Thymus (tissue), 11 donors: ENCODE data around the gene MGST2. TPM values are rescaled to one million over a fixed set of nuclear protein-coding genes. Genes with fewer than 3 reads are reported as not detected.
"Not testable (repeated sequence)": the region's sequence is repeated elsewhere in the genome, so short reads cannot be mapped to it uniquely, and the experiment has no call there.

Source experiments
- DNase-seq, 9 donors: peaks; one replicate each; pipeline ENCODE4 v3.0.0-alpha.2; 2013; ENCODE audit warnings: low spot score in 9 of 9, low read depth in 6 of 9, missing footprints in 1 of 9
- H3K27ac ChIP-seq, 2 donors: one replicate each; pipeline ENCODE4 v1.5.1; 2013; ENCODE audit warnings: control low read depth in 1 of 2, low read depth in 1 of 2, low read length in 1 of 2, mild to moderate bottlenecking in 1 of 2, moderate library complexity in 1 of 2
- H3K27me3 ChIP-seq, 2 donors: one replicate each; pipeline ENCODE4 v1.5.1; 2013; ENCODE audit warnings: low read length in 1 of 2; ENCODE audit not compliant: control insufficient read depth in 2 of 2, insufficient read depth in 1 of 2
- H3K36me3 ChIP-seq, 2 donors: one replicate each; pipeline ENCODE4 v1.5.1; 2013; ENCODE audit warnings: low read length in 1 of 2, mild to moderate bottlenecking in 1 of 2, moderate library complexity in 1 of 2; ENCODE audit not compliant: control insufficient read depth in 2 of 2, insufficient read depth in 2 of 2
- H3K4me1 ChIP-seq, 2 donors: one replicate each; pipeline ENCODE4 v1.5.1; 2013; ENCODE audit warnings: low read length in 2 of 2; ENCODE audit not compliant: control insufficient read depth in 2 of 2, insufficient read depth in 2 of 2
- H3K4me3 ChIP-seq, 2 donors: one replicate each; pipeline ENCODE4 v1.5.1; 2013; ENCODE audit warnings: low read length in 2 of 2, control low read depth in 1 of 2, mild to moderate bottlenecking in 1 of 2
- H3K9me3 ChIP-seq, 2 donors: one replicate each; pipeline ENCODE4 v1.5.1; 2013; ENCODE audit warnings: low read length in 1 of 2, mild to moderate bottlenecking in 1 of 2; ENCODE audit not compliant: control insufficient read depth in 2 of 2, insufficient read depth in 1 of 2
- WGBS: extraction: QIAGEN DNeasy Blood & Tissue Kit; methylation state at CpG from one replicate; pipeline ENCODE4 v1.1.7; 2013; 5-methylcytosine and 5-hydroxymethylcytosine counted together
- polyA plus RNA-seq: library from polyadenylated mRNA; stranded (reverse); fragments of 200-250 nt; gene quantifications from one replicate; pipeline ENCODE4 v1.2.3, GENCODE V29; 2013
- total RNA-seq: library from RNA; stranded (reverse); fragments of 120-200 nt; gene quantifications from one replicate; pipeline ENCODE4 v1.2.4, GENCODE V29; 2013
- donor health status: healthy.

MGST2 gene
- total and polyA plus RNA-seq, 2 donors, result 38.4 to 88.2 TPM

- H3K36me3 ChIP-seq, H3K27ac ChIP-seq, DNase-seq, H3K4me3 ChIP-seq, H3K4me1 ChIP-seq, H3K27me3 ChIP-seq: not testable (repeated sequence)
- 56% methylated on average over 3 of the region's 3 CpGs for WGBS
- H3K9me3 ChIP-seq, result peaks cover 0 to 12% of the 10 kb centered on the region in 2 donors
These were observed 27.3 kb upstream of the MGST2 start for GRCh38 chr4:139638306-139638705.

- no peak overlapping the region for H3K27ac ChIP-seq
- H3K4me1 ChIP-seq, result no peaks in the 10 kb centered on the region
- H3K4me3 ChIP-seq, result no peak overlapping the region
- H3K27me3 ChIP-seq, result no peaks in the 10 kb centered on the region
- no peak for DNase-seq
- WGBS, result 97% methylated on average over 5 of the region's 5 CpGs
- no peaks in the 10 kb centered on the region for H3K36me3 ChIP-seq
- H3K9me3 ChIP-seq, result peaks cover 0 to 12% of the 10 kb centered on the region in 2 donors
These were observed 26.0 kb upstream of the MGST2 start for GRCh38 chr4:139639654-139640053.

DNA sequence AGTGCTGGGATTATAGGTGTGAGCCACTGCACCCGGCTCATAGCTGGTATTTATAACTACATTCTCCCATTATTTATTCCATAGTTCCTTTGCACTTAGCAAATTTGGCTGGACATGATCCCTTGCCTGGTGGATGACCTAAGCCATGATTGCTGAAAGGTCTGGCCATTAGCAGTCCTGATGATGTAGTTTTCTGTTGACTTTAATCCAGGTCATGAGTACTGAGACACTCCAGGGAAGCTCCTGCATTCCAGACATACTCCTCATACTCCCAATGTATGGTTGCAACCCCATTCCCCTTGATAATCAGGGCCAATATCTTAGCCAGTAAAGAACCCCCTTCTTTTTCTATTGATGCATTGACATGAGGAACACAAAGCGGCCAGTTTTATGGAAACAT, 24.4 kb upstream of the MGST2 start:
- WGBS, result 95% methylated on average over 2 of the region's 2 CpGs
- DNase-seq, result no peak
- peaks cover 0 to 12% of the 10 kb centered on the region in 2 donors for H3K9me3 ChIP-seq

GRCh38 chr4:139642364-139642763, 23.3 kb upstream of the MGST2 start:
- DNase-seq, result no peak
- Histone ChIP-seq H3K36me3 (no peaks in the 10 kb centered on the region), H3K4me1 (no peaks in the 10 kb centered on the region), H3K4me3 (no peak overlapping the region), H3K27me3 (no peaks in the 10 kb centered on the region), H3K27ac (no peak overlapping the region), H3K9me3 (peaks cover 0 to 12% of the 10 kb centered on the region in 2 donors)
- 97% methylated on average over 2 of the region's 2 CpGs for WGBS

More for the DNA sequence above, 24.4 kb upstream of the MGST2 start:
- H3K4me1 ChIP-seq, result no peaks in the 10 kb centered on the region
- H3K36me3 ChIP-seq, result no peaks in the 10 kb centered on the region
- no peak overlapping the region for H3K4me3 ChIP-seq
- H3K27me3 ChIP-seq, result no peaks in the 10 kb centered on the region
- no peak overlapping the region for H3K27ac ChIP-seq

DNA sequence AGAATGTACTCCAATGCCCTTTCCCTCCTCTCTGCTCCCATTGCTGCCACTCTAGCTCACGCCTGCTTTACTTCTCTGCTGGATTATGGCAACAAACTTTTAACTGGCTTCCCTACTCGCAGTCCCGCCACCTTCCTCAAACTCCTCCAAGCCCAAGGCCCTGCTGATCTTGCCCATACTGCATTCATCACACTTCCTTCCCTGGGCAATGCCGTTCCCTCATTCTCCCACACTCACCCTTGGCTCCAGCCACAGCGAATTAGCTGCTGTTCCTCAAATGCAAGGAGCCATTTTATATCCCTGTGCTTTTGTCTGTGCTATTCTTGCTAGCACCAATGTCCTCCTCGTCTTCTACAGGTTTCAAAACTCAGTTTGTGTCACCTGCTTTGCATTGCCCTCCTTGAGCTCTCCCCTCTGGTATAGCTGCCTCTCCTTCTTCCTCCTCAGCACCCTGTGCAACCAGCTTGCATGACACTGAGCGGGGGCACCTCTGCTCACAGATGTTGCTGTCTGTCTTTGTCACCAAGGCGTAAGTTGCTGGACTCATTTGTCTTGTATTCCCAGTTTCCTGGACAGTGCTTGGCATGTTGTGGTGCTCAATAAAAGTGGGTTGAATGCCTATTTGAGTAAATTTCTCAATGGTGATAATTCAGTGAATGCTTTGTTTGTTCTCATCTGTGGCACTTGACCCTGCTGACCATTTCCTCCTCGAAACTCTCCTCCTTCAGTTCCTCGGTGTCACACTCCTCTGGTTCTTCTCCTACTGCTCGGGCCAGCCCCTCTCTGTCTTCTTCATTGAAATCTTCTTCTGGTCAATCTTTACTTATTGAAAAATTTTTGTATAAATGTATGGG, 22.4 kb upstream of the MGST2 start:
- 93% methylated on average over 11 of the region's 11 CpGs for WGBS
- peaks cover 0 to 12% of the 10 kb centered on the region in 2 donors for H3K9me3 ChIP-seq
- H3K36me3 ChIP-seq, result no peaks in the 10 kb centered on the region
- H3K4me1 ChIP-seq, result no peaks in the 10 kb centered on the region
- no peak overlapping the region for H3K27ac ChIP-seq
- H3K4me3 ChIP-seq, result no peak overlapping the region
- no peak for DNase-seq
- no peaks in the 10 kb centered on the region for H3K27me3 ChIP-seq

GRCh38 chr4:139645458-139645857, 20.2 kb upstream of the MGST2 start:
- no peaks in the 10 kb centered on the region for H3K9me3 ChIP-seq
- over 99% methylated on average over 6 of the region's 6 CpGs for WGBS
- H3K36me3 ChIP-seq, result no peaks in the 10 kb centered on the region
- no peak overlapping the region for H3K4me3 ChIP-seq
- H3K27ac ChIP-seq, result no peak overlapping the region
- no peaks in the 10 kb centered on the region for H3K27me3 ChIP-seq
- no peaks in the 10 kb centered on the region for H3K4me1 ChIP-seq
- DNase-seq, result no peak

GRCh38 chr4:139647184-139647583, 18.4 kb upstream of the MGST2 start:
- Histone ChIP-seq H3K4me1 (peaks cover 0 to 5% of the 10 kb centered on the region in 2 donors), H3K9me3 (no peaks in the 10 kb centered on the region), H3K27me3 (no peaks in the 10 kb centered on the region), H3K4me3 (no peak overlapping the region), H3K36me3 (no peaks in the 10 kb centered on the region), H3K27ac (no peak overlapping the region)
- DNase-seq, result no peak
- 91% methylated on average over 1 of the region's 1 CpG for WGBS

- Histone ChIP-seq H3K27ac (no peak overlapping the region), H3K4me1 (peaks cover 0 to 5% of the 10 kb centered on the region in 2 donors), H3K4me3 (no peak overlapping the region), H3K27me3 (no peaks in the 10 kb centered on the region), H3K9me3 (no peaks in the 10 kb centered on the region), H3K36me3 (no peaks in the 10 kb centered on the region)
- 98% methylated on average over 1 of the region's 1 CpG for WGBS
- DNase-seq, result no peak
These were observed 17.7 kb upstream of the MGST2 start for GRCh38 chr4:139647952-139648351.

DNA sequence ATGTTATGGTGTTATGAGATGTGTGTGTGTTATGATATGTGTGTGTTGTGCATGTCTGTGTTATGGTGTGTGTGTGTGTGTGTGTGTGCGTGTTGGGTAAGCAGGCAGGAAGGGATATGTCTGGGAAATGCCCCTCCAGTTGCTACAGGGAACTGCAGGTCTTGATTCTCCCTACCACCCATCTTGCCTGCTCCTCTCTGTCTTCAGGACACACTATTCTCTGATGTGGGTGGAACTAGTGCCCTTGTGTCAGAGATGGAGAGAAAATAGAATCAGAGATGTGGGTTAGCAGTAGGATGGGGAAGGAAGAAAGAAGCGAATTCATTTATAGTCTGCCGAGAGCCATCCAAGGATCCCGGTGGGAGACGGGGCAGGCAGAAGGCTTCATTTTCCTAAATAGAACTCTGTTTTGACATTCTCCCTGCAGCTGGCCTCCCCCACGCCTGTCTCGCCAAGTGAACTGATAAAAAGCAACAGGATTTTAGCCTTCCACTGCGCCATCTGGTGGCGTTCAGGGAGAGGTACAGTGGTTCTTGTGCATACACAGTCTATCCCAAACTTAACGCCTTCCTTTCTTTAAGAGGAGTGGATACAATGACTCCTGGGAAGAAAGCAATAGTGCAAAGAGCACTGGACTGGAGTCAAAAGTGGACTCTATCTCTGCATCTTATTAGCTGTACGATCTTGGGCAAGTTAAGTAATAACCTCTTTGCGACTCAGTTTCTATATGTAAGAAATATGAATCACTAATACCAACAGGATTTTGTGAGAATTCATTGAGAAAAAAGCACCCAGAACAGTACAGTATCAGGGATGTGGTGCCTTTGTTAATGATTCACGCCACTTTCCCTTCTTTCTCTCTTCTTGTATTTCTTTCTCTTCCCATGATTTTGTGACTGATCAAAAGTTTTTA, 14.1 kb upstream of the MGST2 start:
- Histone ChIP-seq H3K4me3 (no peak overlapping the region), H3K4me1 (peaks cover 0 to 5% of the 10 kb centered on the region in 2 donors), H3K36me3 (no peaks in the 10 kb centered on the region), H3K27me3 (no peaks in the 10 kb centered on the region), H3K27ac (no peak overlapping the region), H3K9me3 (no peaks in the 10 kb centered on the region)
- DNase-seq, result peak in 7 of 9 donors; percentile 50 to 84 (median 77)
- WGBS, result 31% methylated on average over 13 of the region's 13 CpGs
